Neuronal stem cell (in vitro differentiated cells): ENCODE results near the gene FBXO34.
"Not testable (repeated sequence)": the region's sequence is repeated elsewhere in the genome, so short reads cannot be mapped to it uniquely, and the experiment has no call there.

Source experiments
- DNase-seq: peaks from one replicate; pipeline ENCODE4 v3.0.0-alpha.2; 2013; ENCODE audit warnings: low spot score
- H2AFZ ChIP-seq: one replicate; pipeline ENCODE4 v1.6.1; 2013; ENCODE audit warnings: mild to moderate bottlenecking, low read length, inconsistent platforms
- H2AK5ac ChIP-seq: 2 replicates; pipeline ENCODE4 v1.6.1; 2013; ENCODE audit warnings: low read depth, mild to moderate bottlenecking, inconsistent platforms, low read length, moderate library complexity, mixed read lengths
- H2BK120ac ChIP-seq: 2 replicates; pipeline ENCODE4 v1.6.1; 2013; ENCODE audit warnings: low read depth, mild to moderate bottlenecking, inconsistent platforms, low read length, moderate library complexity, mixed read lengths
- H2BK12ac ChIP-seq: one replicate; pipeline ENCODE4 v1.6.1; 2013; ENCODE audit warnings: low read length, inconsistent platforms
- H2BK15ac ChIP-seq: 2 replicates; pipeline ENCODE4 v1.6.1; 2013; ENCODE audit warnings: mild to moderate bottlenecking, low read length, inconsistent platforms, mixed read lengths
- H2BK5ac ChIP-seq: one replicate; pipeline ENCODE4 v1.6.1; 2013; ENCODE audit warnings: inconsistent platforms, mild to moderate bottlenecking, low read length, moderate library complexity
- H3K14ac ChIP-seq: one replicate; pipeline ENCODE4 v1.6.1; 2013; ENCODE audit warnings: low read length, inconsistent platforms
- H3K18ac ChIP-seq: 2 replicates; pipeline ENCODE4 v1.6.1; 2013; ENCODE audit warnings: low read length, inconsistent platforms
- H3K23ac ChIP-seq: 2 replicates; pipeline ENCODE4 v1.6.1; 2013; ENCODE audit warnings: low read depth, mild to moderate bottlenecking, mixed read lengths, low read length, inconsistent platforms; ENCODE audit not compliant: poor library complexity
- H3K27ac ChIP-seq: replicated peaks from 3 replicates; pipeline ENCODE4 v1.5.1; 2013; ENCODE audit warnings: low read length, inconsistent platforms
- H3K27me3 ChIP-seq, 3 experiments: 2 replicates each; pipeline ENCODE4 v1.6.1; 2013; ENCODE audit warnings: low read length in 3 of 3, mild to moderate bottlenecking in 2 of 3, inconsistent platforms in 1 of 3, low read depth in 1 of 3, mixed read lengths in 1 of 3, moderate library complexity in 1 of 3; ENCODE audit not compliant: control insufficient read depth in 3 of 3, insufficient read depth in 3 of 3
- H3K36me3 ChIP-seq, 2 donors: replicated peaks in 1 of 2; 2 replicates each; pipeline ENCODE4 v1.6.1; 2013; ENCODE audit warnings: low read length in 2 of 2; ENCODE audit not compliant: control insufficient read depth in 2 of 2, insufficient read depth in 2 of 2
- H3K4ac ChIP-seq: 2 replicates; pipeline ENCODE4 v1.6.1; 2013; ENCODE audit warnings: inconsistent platforms, mild to moderate bottlenecking, low read length, moderate library complexity
- H3K4me1 ChIP-seq, 2 donors: 1 replicate in 1 of 2; 2 replicates in 1 of 2; pipeline ENCODE4 v1.6.1; 2013; ENCODE audit warnings: low read length in 2 of 2, low read depth in 1 of 2; ENCODE audit not compliant: control insufficient read depth in 2 of 2, insufficient read depth in 1 of 2
- H3K4me2 ChIP-seq: one replicate; pipeline ENCODE4 v1.6.1; 2013; ENCODE audit warnings: mild to moderate bottlenecking, low read length, inconsistent platforms; ENCODE audit not compliant: insufficient read depth, poor library complexity, severe bottlenecking
- H3K4me3 ChIP-seq, 2 donors: 2 replicates each; pipeline ENCODE4 v1.5.1; 2013; ENCODE audit warnings: low read length in 2 of 2, mild to moderate bottlenecking in 2 of 2, inconsistent platforms in 1 of 2, moderate library complexity in 1 of 2
- H3K79me1 ChIP-seq: one replicate; pipeline ENCODE4 v1.6.1; 2013; ENCODE audit warnings: low read depth, mild to moderate bottlenecking, inconsistent platforms, low read length, moderate library complexity
- H3K9ac ChIP-seq: one replicate; pipeline ENCODE4 v1.6.1; 2013; ENCODE audit warnings: mild to moderate bottlenecking, low read depth, low read length, inconsistent platforms; ENCODE audit not compliant: poor library complexity
- H3K9me3 ChIP-seq, 2 donors: replicated peaks in 1 of 2; 2 replicates each; pipeline versions ENCODE3 to v1.6.1; 2013; ENCODE audit warnings: low read length in 2 of 2, mild to moderate bottlenecking in 2 of 2, inconsistent platforms in 1 of 2, low read depth in 1 of 2, mixed read lengths in 1 of 2, moderate library complexity in 1 of 2; ENCODE audit not compliant: control insufficient read depth in 2 of 2, insufficient read depth in 1 of 2
- H4K8ac ChIP-seq: one replicate; pipeline ENCODE4 v1.6.1; 2013; ENCODE audit warnings: low read depth, mild to moderate bottlenecking, inconsistent platforms, low read length, moderate library complexity
- H4K91ac ChIP-seq: one replicate; pipeline ENCODE4 v1.6.1; 2013; ENCODE audit warnings: low read length, low read depth, mild to moderate bottlenecking, inconsistent platforms; ENCODE audit not compliant: poor library complexity
- WGBS, 2 donors: extraction: QIAGEN DNeasy Blood & Tissue Kit; methylation state at CpG; one replicate each; pipeline ENCODE4 v1.1.7; 2013; ENCODE audit warnings: missing lambda C conversion rate in 2 of 2, mixed read lengths in 1 of 2; ENCODE audit not compliant: insufficient read length in 2 of 2, insufficient replicate concordance in 1 of 2; ENCODE audit errors: extremely low coverage in 2 of 2; 5-methylcytosine and 5-hydroxymethylcytosine counted together

Gene FBXO34

GRCh38 chr14:55309154-55309553 lies 37.9 kb downstream of the FBXO34 start:
- Histone ChIP-seq H2AFZ (no peak overlapping the region), H2AK5ac (no peak overlapping the region), H2BK5ac (no peak overlapping the region), H3K4me1 (no peaks in the 10 kb centered on the region), H4K91ac (no peak overlapping the region), H3K18ac (no peak overlapping the region), H2BK15ac (no peak overlapping the region), H3K14ac (no peak overlapping the region), H2BK120ac (no peak overlapping the region), H3K27ac (no peak overlapping the region), H3K23ac (no peak overlapping the region), H3K4me3 (no peak overlapping the region), H3K79me1 (no peaks in the 10 kb centered on the region), H3K4ac (no peak overlapping the region), H3K9me3 (peaks cover 11 to 27% of the 10 kb centered on the region in 2 donors), H3K4me2 (no peak overlapping the region), H3K27me3 (no peaks in the 10 kb centered on the region), H3K9ac (no peak overlapping the region), H3K36me3 (peaks cover 2 to 6% of the 10 kb centered on the region in 2 donors), H2BK12ac (no peak overlapping the region), H4K8ac (no peak overlapping the region)
- no CpG with 5 or more reads among the region's 2 CpGs for WGBS, 2 donors
- no peak for DNase-seq

- H3K23ac ChIP-seq, result no peak overlapping the region
- H3K4me3 ChIP-seq, result no peak overlapping the region
- H2BK5ac ChIP-seq, result no peak overlapping the region
- peaks cover 2 to 6% of the 10 kb centered on the region in 2 donors for H3K36me3 ChIP-seq
- H3K4me2 ChIP-seq, result no peak overlapping the region
- H3K27ac ChIP-seq, result no peak overlapping the region
- no peak for DNase-seq
- no peak overlapping the region for H3K4ac ChIP-seq
- no peak overlapping the region for H3K9ac ChIP-seq
- H2BK12ac ChIP-seq, result no peak overlapping the region
- no peak overlapping the region for H3K14ac ChIP-seq
- H3K4me1 ChIP-seq, result no peaks in the 10 kb centered on the region
- peaks cover 11 to 29% of the 10 kb centered on the region in 2 donors for H3K9me3 ChIP-seq
- no CpG with 5 or more reads among the region's 1 CpG for WGBS, 2 donors
- H2AK5ac ChIP-seq, result no peak overlapping the region
- H3K18ac ChIP-seq, result no peak overlapping the region
- H2BK120ac ChIP-seq, result no peak overlapping the region
- H3K27me3 ChIP-seq, result no peaks in the 10 kb centered on the region
- H4K8ac ChIP-seq, result no peak overlapping the region
- H2AFZ ChIP-seq, result no peak overlapping the region
- H2BK15ac ChIP-seq, result no peak overlapping the region
- H3K79me1 ChIP-seq, result no peaks in the 10 kb centered on the region
- H4K91ac ChIP-seq, result no peak overlapping the region
Measured at GRCh38 chr14:55309761-55310365, 38.6 kb downstream of the FBXO34 start.

DNA sequence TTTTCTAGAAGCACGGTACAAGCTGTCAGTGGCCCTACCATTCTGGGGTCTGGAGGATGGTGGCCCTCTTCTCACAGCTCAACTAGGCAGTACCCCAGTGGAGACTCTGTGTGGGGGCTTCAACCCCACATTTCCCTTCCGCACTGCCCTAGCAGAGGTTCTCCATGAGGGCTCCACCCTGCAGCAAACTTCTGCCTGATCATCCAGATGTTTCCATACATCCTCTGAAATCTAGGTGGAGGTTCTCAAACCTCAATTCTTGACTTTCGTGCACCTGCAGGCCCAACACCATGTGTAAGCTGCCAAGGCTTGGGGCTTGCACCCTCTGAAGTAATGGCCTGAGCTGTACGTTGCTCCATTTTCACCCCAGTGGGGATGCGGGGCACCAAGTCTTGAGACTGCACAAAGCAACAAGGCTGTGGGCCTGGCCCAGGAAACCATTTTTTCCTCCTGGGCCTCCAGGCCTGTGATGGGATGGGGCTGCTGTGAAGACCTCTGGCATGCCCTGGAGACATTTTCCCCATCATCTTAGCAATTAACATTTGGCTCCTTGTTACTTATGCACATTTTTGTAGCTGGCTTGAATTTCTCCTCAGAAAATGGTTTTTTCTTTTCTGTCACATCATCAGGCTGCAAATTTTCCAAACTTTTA lies 41.3 kb downstream of the FBXO34 start:
- not testable (repeated sequence) for H3K27me3 ChIP-seq, H3K4ac ChIP-seq, H3K27ac ChIP-seq, H2BK5ac ChIP-seq, H3K23ac ChIP-seq, H4K8ac ChIP-seq, H4K91ac ChIP-seq, H3K79me1 ChIP-seq, H2BK120ac ChIP-seq, H3K18ac ChIP-seq, H3K4me1 ChIP-seq, H3K9ac ChIP-seq, H2AFZ ChIP-seq, H3K14ac ChIP-seq, H3K4me2 ChIP-seq, DNase-seq, H3K4me3 ChIP-seq, H2BK12ac ChIP-seq, H2AK5ac ChIP-seq, H2BK15ac ChIP-seq
- WGBS, 2 donors, result no CpG with 5 or more reads among the region's 5 CpGs
- H3K9me3 ChIP-seq, result peaks cover 11 to 40% of the 10 kb centered on the region in 2 donors
- H3K36me3 ChIP-seq, result peaks cover 2 to 14% of the 10 kb centered on the region in 2 donors

DNA sequence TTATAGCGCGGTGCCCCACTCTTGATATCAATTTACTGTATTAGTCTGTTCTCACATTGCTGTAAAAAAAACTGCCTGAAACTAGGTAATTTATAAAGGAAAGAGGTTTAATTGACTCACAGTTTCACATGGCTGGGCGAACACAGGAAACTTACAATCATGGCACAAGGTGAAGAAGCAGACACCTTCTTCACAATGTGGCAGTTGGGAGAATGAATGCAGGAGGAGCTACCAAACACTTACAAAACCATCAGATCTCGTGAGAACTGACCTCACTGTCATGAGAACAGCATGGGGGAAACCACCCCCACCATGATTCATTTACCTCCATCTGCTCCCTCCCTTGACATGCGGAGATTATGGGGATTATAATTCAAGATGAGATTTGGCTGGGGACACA lies 42.3 kb downstream of the FBXO34 start:
- H3K23ac ChIP-seq, result no peak overlapping the region
- H2AFZ ChIP-seq, result no peak overlapping the region
- H3K79me1 ChIP-seq, result no peaks in the 10 kb centered on the region
- no peak overlapping the region for H2BK5ac ChIP-seq
- no peak overlapping the region for H4K91ac ChIP-seq
- H3K9me3 ChIP-seq, result peaks cover 11 to 40% of the 10 kb centered on the region in 2 donors
- H2BK12ac ChIP-seq, result no peak overlapping the region
- no peak overlapping the region for H2BK15ac ChIP-seq
- H3K27ac ChIP-seq, result no peak overlapping the region
- peaks cover 2 to 19% of the 10 kb centered on the region in 2 donors for H3K36me3 ChIP-seq
- no peaks in the 10 kb centered on the region for H3K4me1 ChIP-seq
- no peak overlapping the region for H3K4me3 ChIP-seq
- H3K14ac ChIP-seq, result no peak overlapping the region
- no peak overlapping the region for H3K18ac ChIP-seq
- H3K9ac ChIP-seq, result no peak overlapping the region
- H4K8ac ChIP-seq, result no peak overlapping the region
- WGBS, 2 donors, result no CpG with 5 or more reads among the region's 5 CpGs
- DNase-seq, result no peak
- H3K4me2 ChIP-seq, result no peak overlapping the region
- no peaks in the 10 kb centered on the region for H3K27me3 ChIP-seq
- no peak overlapping the region for H2AK5ac ChIP-seq
- H3K4ac ChIP-seq, result no peak overlapping the region
- no peak overlapping the region for H2BK120ac ChIP-seq
